MM.1S (cell line): Measurements from ENCODE around the gene TGFB2.

ENCODE experiments used
- DNase-seq: peaks from one replicate; pipeline ENCODE4 v3.0.0-alpha.2; 2015
- H2AFZ ChIP-seq: fragments of 300-600 bp; sonication (generic); 2 replicates; pipeline ENCODE4 v1.6.0; 2016; ENCODE audit warnings: antibody characterized with exemption, low read length
- H3F3A ChIP-seq: fragments of 300-600 bp; sonication (generic); 2 replicates; pipeline ENCODE4 v1.6.1; 2016; ENCODE audit warnings: mild to moderate bottlenecking, antibody characterized with exemption, low read length, moderate library complexity, mixed read lengths; ENCODE audit not compliant: insufficient read depth
- H3K27ac ChIP-seq: fragments of 300-600 bp; sonication (generic); 2 replicates; pipeline ENCODE4 v1.5.1; 2016; ENCODE audit warnings: mild to moderate bottlenecking, low read length
- H3K27me3 ChIP-seq: fragments of 300-600 bp; sonication (generic); replicated peaks from 2 replicates; pipeline ENCODE4 v1.6.0; 2016; ENCODE audit warnings: low read length; ENCODE audit not compliant: insufficient read depth
- H3K36me3 ChIP-seq: fragments of 300-600 bp; sonication (generic); replicated peaks from 2 replicates; pipeline ENCODE4 v1.6.1; 2016; ENCODE audit warnings: mild to moderate bottlenecking, low read length, mixed read lengths; ENCODE audit not compliant: insufficient read depth
- H3K4me1 ChIP-seq: fragments of 300-600 bp; sonication (generic); 2 replicates; pipeline ENCODE4 v1.6.1; 2016; ENCODE audit warnings: low read length, mixed read lengths
- H3K4me2 ChIP-seq: fragments of 300-600 bp; sonication (generic); 2 replicates; pipeline ENCODE4 v1.6.0; 2016; ENCODE audit warnings: low read depth, low read length
- H3K4me3 ChIP-seq: fragments of 300-600 bp; sonication (generic); 2 replicates; pipeline ENCODE4 v1.5.1; 2016; ENCODE audit warnings: low read length, mixed read lengths
- H3K79me2 ChIP-seq: fragments of 300-600 bp; sonication (generic); 2 replicates; pipeline ENCODE4 v1.6.1; 2016; ENCODE audit warnings: mixed run types, low read length, mixed read lengths
- H3K9ac ChIP-seq: fragments of 300-600 bp; sonication (generic); 2 replicates; pipeline ENCODE4 v1.6.1; 2016; ENCODE audit warnings: low read length, mixed read lengths
- H3K9me2 ChIP-seq: fragments of 300-600 bp; sonication (generic); replicated peaks from 2 replicates; pipeline ENCODE4 v1.6.1; 2016; ENCODE audit warnings: mild to moderate bottlenecking, low read length, mixed read lengths; ENCODE audit not compliant: insufficient read depth
- H3K9me3 ChIP-seq: fragments of 300-600 bp; sonication (generic); replicated peaks from 2 replicates; pipeline ENCODE4 v1.6.1; 2016; ENCODE audit warnings: mild to moderate bottlenecking, low read length, mixed read lengths; ENCODE audit not compliant: insufficient read depth
- H4K20me1 ChIP-seq: fragments of 300-600 bp; sonication (generic); 2 replicates; pipeline ENCODE4 v1.6.1; 2016; ENCODE audit warnings: mild to moderate bottlenecking, low read length, moderate library complexity, mixed read lengths; ENCODE audit not compliant: insufficient read depth
- CTCF ChIP-seq: fragments of 300-600 bp; sonication (generic); IDR thresholded peaks from 2 replicates; pipeline ENCODE4 v1.5.1; 2016; ENCODE audit warnings: antibody characterized with exemption, low read length, mixed read lengths
- EZH2 ChIP-seq: fragments of 300-600 bp; sonication (generic); optimal IDR thresholded peaks from 2 replicates; pipeline ENCODE3; 2017; ENCODE audit warnings: low read depth, mild to moderate bottlenecking, antibody characterized with exemption, low read length, mixed read lengths
- EZH2phosphoT487 ChIP-seq: fragments of 300-600 bp; sonication (generic); IDR thresholded peaks from 2 replicates; pipeline ENCODE4 v1.6.1; 2018; ENCODE audit warnings: antibody characterized with exemption, low read length

The TGFB2 gene

GRCh38 chr1:218444173-218444572, 99.0 kb downstream of the TGFB2 start:
- no peaks in the 10 kb centered on the region for H3K27me3 ChIP-seq
- no peaks in the 10 kb centered on the region for H3K4me1 ChIP-seq
- H3K9ac ChIP-seq, result no peak overlapping the region
- H3K4me3 ChIP-seq, result no peak overlapping the region
- no peak overlapping the region for H3K27ac ChIP-seq
- no peaks in the 10 kb centered on the region for H4K20me1 ChIP-seq
- no peaks in the 10 kb centered on the region for H3F3A ChIP-seq
- no peak overlapping the region for H2AFZ ChIP-seq
- no peaks in the 10 kb centered on the region for H3K36me3 ChIP-seq
- DNase-seq, result no peak
- H3K9me2 ChIP-seq, result no peaks in the 10 kb centered on the region
- no peaks in the 10 kb centered on the region for H3K79me2 ChIP-seq
- H3K9me3 ChIP-seq, result no peaks in the 10 kb centered on the region
- TF ChIP-seq EZH2 (no peak), CTCF (no peak), EZH2phosphoT487 (no peak)
- H3K4me2 ChIP-seq, result no peak overlapping the region

GRCh38 chr1:218444588-218444987, 99.5 kb downstream of the TGFB2 start:
- Histone ChIP-seq H4K20me1 (no peaks in the 10 kb centered on the region), H3K36me3 (no peaks in the 10 kb centered on the region), H3K9ac (no peak overlapping the region), H3F3A (no peaks in the 10 kb centered on the region), H2AFZ (no peak overlapping the region), H3K9me2 (no peaks in the 10 kb centered on the region), H3K4me2 (no peak overlapping the region), H3K4me3 (no peak overlapping the region), H3K9me3 (no peaks in the 10 kb centered on the region), H3K27ac (no peak overlapping the region), H3K27me3 (no peaks in the 10 kb centered on the region), H3K4me1 (no peaks in the 10 kb centered on the region), H3K79me2 (no peaks in the 10 kb centered on the region)
- no peak for TF ChIP-seq EZH2
- TF ChIP-seq CTCF, result no peak
- TF ChIP-seq EZH2phosphoT487, result no peak
- DNase-seq, result no peak

GRCh38 chr1:218447010-218447689, 102.0 kb downstream of the TGFB2 start:
- Histone ChIP-seq H3K9me2 (no peaks in the 10 kb centered on the region), H3K27me3 (no peaks in the 10 kb centered on the region), H3K4me1 (no peaks in the 10 kb centered on the region), H3F3A (no peaks in the 10 kb centered on the region), H3K4me2 (no peak overlapping the region), H2AFZ (no peak overlapping the region), H3K9me3 (no peaks in the 10 kb centered on the region), H4K20me1 (no peaks in the 10 kb centered on the region), H3K9ac (no peak overlapping the region), H3K4me3 (no peak overlapping the region), H3K36me3 (no peaks in the 10 kb centered on the region), H3K79me2 (no peaks in the 10 kb centered on the region), H3K27ac (no peak overlapping the region)
- TF ChIP-seq EZH2, result no peak
- no peak for TF ChIP-seq EZH2phosphoT487
- no peak for TF ChIP-seq CTCF
- no peak for DNase-seq
